Measurements from ENCODE around the gene FOXP1. TPM values are rescaled to one million over a fixed set of nuclear protein-coding genes. Genes with fewer than 3 reads are reported as not detected.

The FOXP1 gene
- total RNA-seq, 1 experiment from 2014 or later, result 75.3 TPM

- Histone ChIP-seq H4K20me1 (ENCODE audit: control insufficient read depth, insufficient read depth, insufficient read length) (no peaks in the 10 kb centered on the region), H4K5ac (ENCODE audit: insufficient read length, low read depth, low read length) (no peak overlapping the region), H2BK12ac (ENCODE audit: insufficient read length, low read depth, low read length) (no peak overlapping the region), H3K18ac (ENCODE audit: insufficient read length, low read depth, low read length) (no peak overlapping the region), H3K14ac (ENCODE audit: insufficient read depth, low read length) (no peak overlapping the region), H4K8ac (replicated peaks; ENCODE audit: insufficient read length, low read depth, low read length) (no peak overlapping the region), H3K9ac (ENCODE audit: extremely low read depth, insufficient read length, low read length) (no peak overlapping the region), H3K4me2 (ENCODE audit: insufficient read depth, insufficient read length, low read length) (no peak overlapping the region), H3K4ac (ENCODE audit: low read depth, low read length) (no peak overlapping the region), H2BK5ac (ENCODE audit: insufficient read length, low read length) (no peak overlapping the region), H3K9me3 (ENCODE audit: control insufficient read depth, low read depth, low read length) (no peaks in the 10 kb centered on the region), H3K79me1 (ENCODE audit: insufficient read depth, low read depth, low read length, poor library complexity, severe bottlenecking) (no peaks in the 10 kb centered on the region), H3K23ac (ENCODE audit: insufficient read length, low read depth, low read length) (no peak overlapping the region), H3K23me2 (ENCODE audit: insufficient read length, low read depth, low read length, poor library complexity, severe bottlenecking) (no peaks in the 10 kb centered on the region), H3K56ac (ENCODE audit: insufficient read length, low read depth, low read length) (no peak overlapping the region), H4K91ac (ENCODE audit: insufficient read length, low read depth, low read length) (no peak overlapping the region), H3K79me2 (ENCODE audit: insufficient read depth, low read length) (no peaks in the 10 kb centered on the region), H3T11ph (ENCODE audit: low read length) (no peak overlapping the region), H2BK120ac (ENCODE audit: low read depth, low read length, poor library complexity, severe bottlenecking) (no peak overlapping the region), H2AK5ac (ENCODE audit: insufficient read length, low read length) (no peak overlapping the region), H3K4me1 (ENCODE audit: insufficient read depth, low read length) (peaks cover 9% of the 10 kb centered on the region; the same call in 1 of the 2 replicates), H2AFZ (ENCODE audit: low read length) (no peak overlapping the region), H3K27me3 (ENCODE audit: insufficient read depth, low read length) (no peaks in the 10 kb centered on the region), H3K27ac (ENCODE audit: insufficient read length, low read depth, low read length) (no peak overlapping the region), H2BK20ac (ENCODE audit: low read depth, low read length, poor library complexity, severe bottlenecking) (no peak overlapping the region), H2BK15ac (ENCODE audit: low read depth, low read length) (no peak overlapping the region)
- no CpG with 5 or more reads among the region's 2 CpGs for WGBS (ENCODE audit: extremely low coverage, insufficient read length, low lambda C conversion rate)
- Mint-ChIP-seq H3K4me1 (peaks cover 32 to 34% of the 10 kb centered on the region in 2 experiments), H3K9me3 (no peaks in the 10 kb centered on the region), H3K36me3 (ENCODE audit: insufficient read depth in 1 of 3, low read depth in 3 of 3) (no peaks in the 10 kb centered on the region; a peak in 1 of 7 replicates), H3K27me3 (ENCODE audit: low read depth) (no peaks in the 10 kb centered on the region), H3K27ac (no peak overlapping the region), H3K4me3 (no peak overlapping the region)
- DNase-seq, result no peak
- TF ChIP-seq CTCF (conservative IDR thresholded peaks at IDR 0.05), result no peak
Measured at GRCh38 chr3:71075494-71075893, 508.0 kb downstream of the FOXP1 start.

Data from H9 (cell line).